HL-60/S4 treated with phorbol 12-myristate 13-acetate at 8.2 ng/mL for 4 days and 3 days (cell line): ENCODE data around the gene SEPTIN7.
"Not testable (repeated sequence)": the region's sequence is repeated elsewhere in the genome, so short reads cannot be mapped to it uniquely, and the experiment has no call there.

Source experiments
- in situ Hi-C: fragments of 300-500 bp; cut with MboI; formaldehyde crosslinking; loops from 2 replicates; pipeline ENCODE4 v1.15.0; 2022; ENCODE audit warnings: low sequenced_read_pairs

SEPTIN7 gene

GRCh38 chr7:35800718-35801391 lies at the start of gene SEPTIN7:
Gene SEPTIN7, plus strand, starts transcription at chr7:35801057. Its CDS starts 153 bp downstream, at chr7:35801210.
- in situ Hi-C loops, result no loop called here

- in situ Hi-C loops, result no loop called here
Measured at GRCh38 chr7:35752742-35753141, 48.1 kb upstream of the SEPTIN7 start.

- in situ Hi-C loops, result no loop called here
Measured at GRCh38 chr7:35753761-35754603, 46.9 kb upstream of the SEPTIN7 start.

- in situ Hi-C loops, result no loop called here
Measured at GRCh38 chr7:35754741-35755140, 46.1 kb upstream of the SEPTIN7 start.

GRCh38 chr7:35755711-35756110 lies 45.1 kb upstream of the SEPTIN7 start:
- in situ Hi-C loops, result no loop called here

GRCh38 chr7:35756453-35756852 lies 44.4 kb upstream of the SEPTIN7 start:
- in situ Hi-C loops, result not testable (repeated sequence)

GRCh38 chr7:35757574-35757973 lies 43.3 kb upstream of the SEPTIN7 start:
- in situ Hi-C loops, result no loop called here

- in situ Hi-C loops, result no loop called here
Measured at GRCh38 chr7:35758421-35758820, 42.4 kb upstream of the SEPTIN7 start.

GRCh38 chr7:35760143-35760745 lies 40.6 kb upstream of the SEPTIN7 start:
- in situ Hi-C loops, result no loop called here

GRCh38 chr7:35761871-35762677 lies 38.8 kb upstream of the SEPTIN7 start:
- in situ Hi-C loops, result no loop called here

GRCh38 chr7:35762781-35763180 lies 38.1 kb upstream of the SEPTIN7 start:
- in situ Hi-C loops, result no loop called here

GRCh38 chr7:35768346-35768745 lies 32.5 kb upstream of the SEPTIN7 start:
- in situ Hi-C loops, result no loop called here

GRCh38 chr7:35771776-35772175 lies 29.1 kb upstream of the SEPTIN7 start:
- in situ Hi-C loops, result no loop called here

GRCh38 chr7:35773994-35774393 lies 26.9 kb upstream of the SEPTIN7 start:
- in situ Hi-C loops, result no loop called here

- in situ Hi-C loops, result no loop called here
Measured at GRCh38 chr7:35776686-35777085, 24.2 kb upstream of the SEPTIN7 start.

GRCh38 chr7:35777121-35777520 lies 23.7 kb upstream of the SEPTIN7 start:
- in situ Hi-C loops, result no loop called here

GRCh38 chr7:35780070-35780469 lies 20.8 kb upstream of the SEPTIN7 start:
- in situ Hi-C loops, result no loop called here

GRCh38 chr7:35781200-35781701 lies 19.6 kb upstream of the SEPTIN7 start:
- in situ Hi-C loops, result no loop called here

GRCh38 chr7:35781767-35782515 lies 18.9 kb upstream of the SEPTIN7 start:
- in situ Hi-C loops, result no loop called here

GRCh38 chr7:35784332-35784731 lies 16.5 kb upstream of the SEPTIN7 start:
- in situ Hi-C loops, result no loop called here
